Measurements from ENCODE around the gene MEX3B. TPM values are rescaled to one million over a fixed set of nuclear protein-coding genes. Genes with fewer than 3 reads are reported as not detected.

The MEX3B gene
- total RNA-seq, 1 experiment from 2014 or later = 11.0 TPM

GRCh38 chr15:82021992-82022391 is 23.8 kb downstream of the MEX3B start:
- H3K79me2 ChIP-seq (ENCODE audit: insufficient read depth, low read length) = no peaks in the 10 kb centered on the region
- H3K27me3 Mint-ChIP-seq (ENCODE audit: low read depth) = peaks cover 3% of the 10 kb centered on the region; the same call in 1 of the 2 replicates
- no peaks in the 10 kb centered on the region for H4K20me1 ChIP-seq (ENCODE audit: control insufficient read depth, insufficient read depth, insufficient read length)
- no CpG with 5 or more reads among the region's 1 CpG for WGBS (ENCODE audit: extremely low coverage, insufficient read length, low lambda C conversion rate)
- no peak overlapping the region for H3K9ac ChIP-seq (ENCODE audit: extremely low read depth, insufficient read length, low read length)
- no peak for DNase-seq
- no peak overlapping the region for H2BK12ac ChIP-seq (ENCODE audit: insufficient read length, low read depth, low read length)
- H3K56ac ChIP-seq (ENCODE audit: insufficient read length, low read depth, low read length) = no peak overlapping the region
- H3K4ac ChIP-seq (ENCODE audit: low read depth, low read length) = no peak overlapping the region
- H3T11ph ChIP-seq (ENCODE audit: low read length) = no peak overlapping the region
- no peaks in the 10 kb centered on the region for H3K23me2 ChIP-seq (ENCODE audit: insufficient read length, low read depth, low read length, poor library complexity, severe bottlenecking)
- H3K27ac Mint-ChIP-seq = no peak overlapping the region; a peak in 1 of 7 replicates
- no peaks in the 10 kb centered on the region for H3K27me3 ChIP-seq (ENCODE audit: insufficient read depth, low read length)
- H3K36me3 Mint-ChIP-seq (ENCODE audit: insufficient read depth in 1 of 3, low read depth in 3 of 3) = no peaks in the 10 kb centered on the region; a peak in 1 of 7 replicates
- H4K91ac ChIP-seq (ENCODE audit: insufficient read length, low read depth, low read length) = no peak overlapping the region
- H3K14ac ChIP-seq (ENCODE audit: insufficient read depth, low read length) = no peak overlapping the region
- no peak overlapping the region for H2BK15ac ChIP-seq (ENCODE audit: low read depth, low read length)
- peaks cover 7 to 10% of the 10 kb centered on the region in 2 experiments for H3K4me1 Mint-ChIP-seq
- no peaks in the 10 kb centered on the region for H3K9me3 ChIP-seq (ENCODE audit: control insufficient read depth, low read depth, low read length)
- no peak overlapping the region for H2BK20ac ChIP-seq (ENCODE audit: low read depth, low read length, poor library complexity, severe bottlenecking)
- no peak overlapping the region for H4K8ac ChIP-seq (replicated peaks; ENCODE audit: insufficient read length, low read depth, low read length)
- no peak overlapping the region for H3K4me2 ChIP-seq (ENCODE audit: insufficient read depth, insufficient read length, low read length)
- no peak overlapping the region for H3K18ac ChIP-seq (ENCODE audit: insufficient read length, low read depth, low read length)
- no peak overlapping the region for H4K5ac ChIP-seq (ENCODE audit: insufficient read length, low read depth, low read length)
- H3K4me3 Mint-ChIP-seq = no peak overlapping the region
- H2AFZ ChIP-seq (ENCODE audit: low read length) = no peak overlapping the region
- H3K9me3 Mint-ChIP-seq = no peaks in the 10 kb centered on the region; a peak in 1 of 5 replicates
- no peak overlapping the region for H3K27ac ChIP-seq (ENCODE audit: insufficient read length, low read depth, low read length)
- no peaks in the 10 kb centered on the region for H3K79me1 ChIP-seq (ENCODE audit: insufficient read depth, low read depth, low read length, poor library complexity, severe bottlenecking)
- 0 out of 2 replicates have a peak, but pooled peaks cover 7% of the 10 kb centered on the region for H3K4me1 ChIP-seq (ENCODE audit: insufficient read depth, low read length)
- no peak overlapping the region for H2AK5ac ChIP-seq (ENCODE audit: insufficient read length, low read length)
- no peak overlapping the region for H2BK5ac ChIP-seq (ENCODE audit: insufficient read length, low read length)
- no peak for TF ChIP-seq CTCF (conservative IDR thresholded peaks at IDR 0.05)
- H2BK120ac ChIP-seq (ENCODE audit: low read depth, low read length, poor library complexity, severe bottlenecking) = no peak overlapping the region
- H3K23ac ChIP-seq (ENCODE audit: insufficient read length, low read depth, low read length) = no peak overlapping the region

All from H9 (cell line).